Esophagus squamous epithelium (tissue), 5 donors: ENCODE results near the gene FRMD4A. TPM values are rescaled to one million over a fixed set of nuclear protein-coding genes. Genes with fewer than 3 reads are reported as not detected.
"Not testable (repeated sequence)": the region's sequence is repeated elsewhere in the genome, so short reads cannot be mapped to it uniquely, and the experiment has no call there.

Experiments used
- DNase-seq: peaks from one replicate; lab custom pipeline; 2025; lab: John Stamatoyannopoulos, UW
- H3K27ac ChIP-seq, 4 donors: fragments of 200-600 bp; sonication (generic); one replicate each; pipeline ENCODE4 v1.5.1; 2016 to 2019; ENCODE audit warnings: mild to moderate bottlenecking in 1 of 4
- H3K27me3 ChIP-seq, 4 donors: fragments of 200-600 bp; sonication (generic); 1 replicate in 3 of 4; 2 replicates in 1 of 4; pipeline versions ENCODE4 v1.5.1 to v1.6.0; 2017 to 2021; ENCODE audit warnings: antibody characterized with exemption in 1 of 4
- H3K36me3 ChIP-seq, 3 donors: fragments of 200-600 bp; sonication (generic); one replicate each; pipeline ENCODE4 v1.5.1; 2016 to 2019
- H3K4me1 ChIP-seq, 3 donors: fragments of 200-600 bp; sonication (generic); one replicate each; pipeline ENCODE4 v1.5.1; 2017 to 2019
- H3K4me3 ChIP-seq, 4 donors: fragments of 200-600 bp; sonication (generic); 1 replicate in 3 of 4; 2 replicates in 1 of 4; pipeline ENCODE4 v1.5.1; 2016 to 2019; ENCODE audit warnings: mild to moderate bottlenecking in 2 of 4, moderate library complexity in 1 of 4
- H3K9me3 ChIP-seq, 3 donors: fragments of 200-600 bp; sonication (generic); one replicate each; pipeline ENCODE4 v1.5.1; 2016 to 2019
- POLR2A ChIP-seq, 4 donors: fragments of 450-650 bp; IDR thresholded peaks; one replicate each; pipeline ENCODE4 v1.6.1; 2017; ENCODE audit warnings: antibody characterized with exemption in 4 of 4, mild to moderate bottlenecking in 4 of 4, moderate library complexity in 3 of 4
- WGBS, 2 donors: methylation state at CpG; one replicate each; pipeline ENCODE4 v1.1.5; 2018; 5-methylcytosine and 5-hydroxymethylcytosine counted together
- intact Hi-C: fragments of 100-400 bp; cut with DNase I; formaldehyde crosslinking; loops from one replicate; pipeline ENCODE4 v1.15.0; 2022
- total RNA-seq, 4 donors: library from RNA; depleted of rRNA; stranded (reverse); fragments of >200 nt; gene quantifications; one replicate each; pipeline ENCODE4 v1.1.0, GENCODE V29; 2016
- TF ChIP-seq, protein P1 (sequence below), 6 experiments: fragments of 450-650 bp in 4 of 6; fragments of 200-600 bp in 2 of 6; sonication (generic) in 2 of 6; IDR thresholded peaks; one replicate each; pipeline ENCODE4 v1.5.1; 2016 to 2019; ENCODE audit warnings: antibody characterized with exemption in 6 of 6, mild to moderate bottlenecking in 4 of 6, moderate library complexity in 4 of 6
- donor health status: DM: yes; HTN: yes; CAD: no.

The FRMD4A gene
- total RNA-seq, 4 donors from 2014 or later = 7.3 to 15.3 (median 8.6) TPM

DNA sequence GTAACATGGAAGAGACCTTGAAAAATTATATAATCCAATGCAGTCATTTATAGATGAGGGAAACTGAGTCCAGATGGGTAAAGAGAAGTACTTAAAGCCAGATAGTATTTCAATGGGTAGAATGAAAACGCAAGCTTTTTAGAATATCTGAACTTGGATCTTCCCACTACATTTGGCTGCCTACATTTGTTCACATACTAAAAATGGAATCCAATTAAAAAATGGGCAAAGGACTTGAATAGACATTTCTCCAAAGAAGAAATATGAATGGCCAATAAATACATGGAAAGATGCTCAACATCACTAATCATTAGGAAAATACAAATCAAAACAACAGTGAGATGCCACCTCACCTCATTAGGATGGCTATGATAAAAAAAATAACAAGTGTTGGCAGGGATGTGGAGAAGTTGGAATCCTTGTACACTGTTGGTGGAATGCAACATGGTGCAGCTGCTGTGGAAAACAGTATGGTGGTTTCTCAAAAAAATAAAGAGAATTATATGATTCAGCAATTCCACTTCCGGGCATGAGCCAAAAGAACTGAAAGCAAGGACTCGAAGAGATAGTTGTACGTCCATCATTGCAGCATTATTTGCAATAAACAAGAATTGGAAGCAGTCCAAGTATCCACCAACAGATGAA, 188.0 kb downstream of the FRMD4A start:
- no peak for DNase-seq
- intact Hi-C loops = no loop called here
- Histone ChIP-seq H3K36me3 (no peaks in the 10 kb centered on the region), H3K9me3 (no peaks in the 10 kb centered on the region), H3K4me1 (no peaks in the 10 kb centered on the region), H3K4me3 (no peak overlapping the region), H3K27ac (no peak overlapping the region), H3K27me3 (peaks cover 0 to 16% (median 0%) of the 10 kb centered on the region in 4 donors)
- TF ChIP-seq POLR2A (IDR thresholded peaks at IDR 0.05) = no peak
- TF ChIP-seq, protein P1, sequence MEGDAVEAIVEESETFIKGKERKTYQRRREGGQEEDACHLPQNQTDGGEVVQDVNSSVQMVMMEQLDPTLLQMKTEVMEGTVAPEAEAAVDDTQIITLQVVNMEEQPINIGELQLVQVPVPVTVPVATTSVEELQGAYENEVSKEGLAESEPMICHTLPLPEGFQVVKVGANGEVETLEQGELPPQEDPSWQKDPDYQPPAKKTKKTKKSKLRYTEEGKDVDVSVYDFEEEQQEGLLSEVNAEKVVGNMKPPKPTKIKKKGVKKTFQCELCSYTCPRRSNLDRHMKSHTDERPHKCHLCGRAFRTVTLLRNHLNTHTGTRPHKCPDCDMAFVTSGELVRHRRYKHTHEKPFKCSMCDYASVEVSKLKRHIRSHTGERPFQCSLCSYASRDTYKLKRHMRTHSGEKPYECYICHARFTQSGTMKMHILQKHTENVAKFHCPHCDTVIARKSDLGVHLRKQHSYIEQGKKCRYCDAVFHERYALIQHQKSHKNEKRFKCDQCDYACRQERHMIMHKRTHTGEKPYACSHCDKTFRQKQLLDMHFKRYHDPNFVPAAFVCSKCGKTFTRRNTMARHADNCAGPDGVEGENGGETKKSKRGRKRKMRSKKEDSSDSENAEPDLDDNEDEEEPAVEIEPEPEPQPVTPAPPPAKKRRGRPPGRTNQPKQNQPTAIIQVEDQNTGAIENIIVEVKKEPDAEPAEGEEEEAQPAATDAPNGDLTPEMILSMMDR (IDR thresholded peaks at IDR 0.05) = no peak
- WGBS, 2 donors = 88 to 92% methylated on average over 4 of the region's 4 CpGs

DNA sequence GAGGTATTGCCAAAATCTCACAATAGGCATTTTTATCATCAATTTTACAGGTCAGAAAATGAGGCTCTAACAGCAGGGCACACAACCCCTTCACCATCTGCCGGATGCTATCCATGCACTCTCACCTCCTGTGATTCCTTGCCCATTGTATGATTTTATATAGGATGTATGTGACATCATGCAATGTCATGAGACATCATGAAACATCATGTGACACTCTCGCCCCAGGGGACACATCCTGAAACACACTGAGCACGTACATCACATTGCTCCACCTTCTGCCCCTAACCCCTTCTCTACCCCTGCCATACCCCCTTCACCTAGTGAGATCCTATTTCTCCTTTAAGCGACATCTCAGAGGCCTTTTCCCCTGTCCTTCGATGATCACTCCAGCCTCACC, 189.4 kb downstream of the FRMD4A start:
- no peaks in the 10 kb centered on the region for H3K36me3 ChIP-seq
- TF ChIP-seq POLR2A (IDR thresholded peaks at IDR 0.05) = no peak
- TF ChIP-seq, protein P1 (IDR thresholded peaks at IDR 0.05) = no peak
- 84 to 88% methylated on average over 5 of the region's 5 CpGs for WGBS, 2 donors
- intact Hi-C loops = no loop called here
- no peak for DNase-seq
- H3K4me1 ChIP-seq = no peaks in the 10 kb centered on the region
- H3K4me3 ChIP-seq = no peak overlapping the region
- H3K9me3 ChIP-seq = no peaks in the 10 kb centered on the region
- H3K27ac ChIP-seq = no peak overlapping the region
- H3K27me3 ChIP-seq = peaks cover 0 to 16% (median 0%) of the 10 kb centered on the region in 4 donors

DNA sequence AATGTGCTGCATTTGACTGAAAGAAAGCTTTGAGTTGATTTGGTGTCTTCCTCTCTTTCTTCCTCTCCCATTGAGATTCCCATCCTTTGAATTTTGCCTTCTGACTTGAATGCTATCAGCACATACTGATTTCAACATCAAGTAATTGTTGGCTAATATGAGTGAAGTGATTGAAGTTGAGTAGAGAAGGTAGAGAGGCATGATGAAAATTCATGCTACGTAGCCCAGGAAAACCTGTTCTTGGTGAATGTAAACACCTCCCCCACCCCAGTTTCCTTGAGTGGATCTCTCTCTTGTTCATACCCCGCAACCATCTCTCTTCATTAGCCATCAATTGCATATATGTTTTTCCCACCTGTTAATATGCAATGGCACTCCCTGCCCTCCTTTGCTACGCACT, 193.3 kb downstream of the FRMD4A start:
- peaks cover 0 to 6% (median 0%) of the 10 kb centered on the region in 4 donors for H3K27me3 ChIP-seq
- no peaks in the 10 kb centered on the region for H3K36me3 ChIP-seq
- DNase-seq = no peak
- WGBS, 2 donors = 94 to 96% methylated on average over 3 of the region's 3 CpGs
- H3K4me1 ChIP-seq = no peaks in the 10 kb centered on the region
- no peak overlapping the region for H3K4me3 ChIP-seq
- no peak overlapping the region for H3K27ac ChIP-seq
- TF ChIP-seq POLR2A (IDR thresholded peaks at IDR 0.05) = no peak
- TF ChIP-seq, protein P1 (IDR thresholded peaks at IDR 0.05) = no peak
- intact Hi-C loops = no loop called here
- no peaks in the 10 kb centered on the region for H3K9me3 ChIP-seq

DNA sequence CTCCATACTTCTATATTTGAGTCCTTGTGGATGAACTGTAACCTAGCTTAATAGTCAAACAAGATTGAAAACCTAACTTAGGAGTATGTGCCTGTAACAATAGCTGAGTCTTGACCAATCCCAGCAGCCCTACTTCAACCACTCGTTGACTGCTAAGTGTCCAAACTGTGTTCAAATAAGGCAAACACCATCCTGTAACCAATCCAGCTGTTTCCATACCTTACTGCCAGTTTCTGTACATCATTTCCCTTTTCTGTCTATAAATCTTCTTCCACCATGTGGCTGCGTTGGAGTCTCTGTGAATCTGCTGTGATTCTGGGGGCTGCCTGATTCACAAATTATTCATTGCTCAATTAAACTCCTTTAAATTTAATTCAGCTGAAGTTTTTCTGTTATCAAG, 195.5 kb downstream of the FRMD4A start:
- DNase-seq, H3K27me3 ChIP-seq, H3K9me3 ChIP-seq, H3K4me3 ChIP-seq, H3K4me1 ChIP-seq, H3K27ac ChIP-seq, H3K36me3 ChIP-seq, intact Hi-C loops: not testable (repeated sequence)
- WGBS, 2 donors = 23 to 46% methylated on average over 2 of the region's 2 CpGs

DNA sequence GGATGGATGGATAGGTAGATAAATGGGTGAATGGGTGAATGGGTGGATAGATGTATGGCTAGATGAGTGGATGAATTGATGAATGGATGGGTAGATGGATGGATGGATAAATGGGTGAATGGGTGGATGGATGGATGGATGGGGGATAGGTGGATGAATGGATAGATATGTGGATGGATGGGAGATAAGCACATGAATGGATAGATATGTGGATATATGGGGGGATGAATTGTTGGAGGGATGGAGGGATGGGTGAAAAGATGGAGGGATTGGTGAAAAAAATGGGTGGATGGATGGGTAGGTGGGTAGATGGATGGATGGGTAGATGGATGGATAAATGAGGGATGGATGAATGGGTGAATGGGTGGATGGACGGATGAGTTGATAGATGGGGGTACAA, 196.4 kb downstream of the FRMD4A start:
- no peak for DNase-seq
- Histone ChIP-seq H3K4me3 (no peak overlapping the region), H3K27ac (no peak overlapping the region), H3K36me3 (no peaks in the 10 kb centered on the region), H3K27me3 (no peaks in the 10 kb centered on the region), H3K4me1 (no peaks in the 10 kb centered on the region), H3K9me3 (no peaks in the 10 kb centered on the region)
- intact Hi-C loops = no loop called here
- 71 to 78% methylated on average over 1 of the region's 1 CpG for WGBS, 2 donors
- no peak for TF ChIP-seq POLR2A (IDR thresholded peaks at IDR 0.05)
- TF ChIP-seq, protein P1 (IDR thresholded peaks at IDR 0.05) = no peak
